GM19397 (cell line): ENCODE measurements around the gene PLXNA4.
"Not testable (repeated sequence)": the region's sequence is repeated elsewhere in the genome, so short reads cannot be mapped to it uniquely, and the experiment has no call there.

ENCODE experiments used
- ATAC-seq: cut with Tn5 transposase; IDR thresholded peaks from one replicate; pipeline ENCODE4 v1.9.1; 2021; ENCODE audit warnings: mild to moderate bottlenecking, moderate library complexity; ENCODE audit not compliant: unreplicated experiment

The PLXNA4 gene

GRCh38 chr7:132189881-132190280 lies 386.4 kb downstream of the PLXNA4 start:
- ATAC-seq = no peak

GRCh38 chr7:132187869-132188789 lies 388.1 kb downstream of the PLXNA4 start:
- no peak for ATAC-seq

GRCh38 chr7:132187391-132187790 lies 388.9 kb downstream of the PLXNA4 start:
- ATAC-seq = no peak

- no peak for ATAC-seq
These were observed 391.1 kb downstream of the PLXNA4 start for GRCh38 chr7:132185150-132185549.

- no peak for ATAC-seq
These were observed 392.4 kb downstream of the PLXNA4 start for GRCh38 chr7:132183781-132184380.

GRCh38 chr7:132182992-132183391 lies 393.3 kb downstream of the PLXNA4 start:
- no peak for ATAC-seq

- no peak for ATAC-seq
These were observed 394.2 kb downstream of the PLXNA4 start for GRCh38 chr7:132181946-132182685.

- ATAC-seq = no peak
These were observed 394.9 kb downstream of the PLXNA4 start for GRCh38 chr7:132181371-132181770.

- ATAC-seq = no peak
These were observed 395.8 kb downstream of the PLXNA4 start for GRCh38 chr7:132180481-132180880.

- no peak for ATAC-seq
These were observed 396.6 kb downstream of the PLXNA4 start for GRCh38 chr7:132179681-132180080.

GRCh38 chr7:132179080-132179430 lies 397.2 kb downstream of the PLXNA4 start:
- no peak for ATAC-seq

- ATAC-seq = not testable (repeated sequence)
These were observed 397.7 kb downstream of the PLXNA4 start for GRCh38 chr7:132178402-132179079.

- no peak for ATAC-seq
These were observed 398.4 kb downstream of the PLXNA4 start for GRCh38 chr7:132177708-132178401.

- ATAC-seq = no peak
These were observed 399.6 kb downstream of the PLXNA4 start for GRCh38 chr7:132176719-132177118.

- no peak for ATAC-seq
These were observed 405.1 kb downstream of the PLXNA4 start for GRCh38 chr7:132171130-132171576.

GRCh38 chr7:132169730-132170129 lies 406.5 kb downstream of the PLXNA4 start:
- ATAC-seq = no peak

GRCh38 chr7:132168239-132168638 lies 408.0 kb downstream of the PLXNA4 start:
- no peak for ATAC-seq

- not testable (repeated sequence) for ATAC-seq
These were observed 410.6 kb downstream of the PLXNA4 start for GRCh38 chr7:132165695-132166094.

- no peak for ATAC-seq
These were observed 411.6 kb downstream of the PLXNA4 start for GRCh38 chr7:132164558-132165125.

- ATAC-seq = no peak
These were observed 413.6 kb downstream of the PLXNA4 start for GRCh38 chr7:132162556-132163144.
